ENCODE results near the gene GRIK1. TPM values are rescaled to one million over a fixed set of nuclear protein-coding genes. Genes with fewer than 3 reads are reported as not detected.

The GRIK1 gene
- polyA plus RNA-seq, 1 donor from 2014 or later, result 8.7 TPM

DNA sequence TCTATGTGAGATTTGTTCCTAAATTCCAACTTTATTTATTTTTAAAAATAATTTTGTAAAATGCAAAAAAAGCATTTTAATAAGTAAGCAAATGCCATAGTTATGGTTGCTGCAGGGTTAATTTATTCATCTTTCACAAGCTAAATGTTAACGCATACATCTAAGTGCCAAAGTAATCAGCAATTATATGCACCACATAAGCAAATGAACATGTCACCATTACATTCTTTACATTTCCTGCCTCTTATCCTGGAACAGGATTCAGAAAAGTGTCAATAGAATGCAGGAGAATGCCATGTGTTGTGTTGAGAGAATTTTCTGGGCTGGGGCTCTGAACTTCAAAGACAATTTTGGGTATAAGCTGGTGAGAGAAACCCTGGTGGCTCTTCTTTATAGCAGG lies 136.6 kb downstream of the GRIK1 start:
- no peaks in the 10 kb centered on the region for H3K36me3 ChIP-seq (ENCODE audit: insufficient read depth, low read length)
- H3F3A ChIP-seq (ENCODE audit: insufficient read depth, low read length, poor library complexity, severe bottlenecking), result no peaks in the 10 kb centered on the region
- no peak for TF ChIP-seq EZH2 (IDR thresholded peaks at IDR 0.05; ENCODE audit: borderline replicate concordance, insufficient read depth, low read length, poor library complexity, severe bottlenecking)
- H3K9me3 ChIP-seq (ENCODE audit: low read length), result no peaks in the 10 kb centered on the region
- H4K20me1 ChIP-seq (ENCODE audit: insufficient read depth), result no peaks in the 10 kb centered on the region
- no peaks in the 10 kb centered on the region for H3K79me2 ChIP-seq (replicated peaks; ENCODE audit: insufficient read depth, low read length)
- H3K27me3 ChIP-seq (ENCODE audit: insufficient read depth, low read depth, low read length), result no peaks in the 10 kb centered on the region
- no peaks in the 10 kb centered on the region for H3K9me2 ChIP-seq (ENCODE audit: insufficient read depth, low read length)
- no peak overlapping the region for H3K4me2 ChIP-seq (ENCODE audit: low read length)
- H3K27ac ChIP-seq (ENCODE audit: low read length), result no peak overlapping the region
- H3K9ac ChIP-seq (ENCODE audit: low read length), result no peak overlapping the region
- H3K4me3 ChIP-seq (ENCODE audit: low read length), result no peak overlapping the region
- H2AFZ ChIP-seq (ENCODE audit: low read depth, low read length), result no peak overlapping the region

GRCh38 chr21:29801122-29801521 lies 138.7 kb downstream of the GRIK1 start:
- TF ChIP-seq EZH2 (IDR thresholded peaks at IDR 0.05; ENCODE audit: borderline replicate concordance, insufficient read depth, low read length, poor library complexity, severe bottlenecking), result no peak
- no peak for TF ChIP-seq RAD21 (conservative IDR thresholded peaks at IDR 0.05)
- Histone ChIP-seq H3K36me3 (ENCODE audit: insufficient read depth, low read length) (no peaks in the 10 kb centered on the region), H3K4me2 (ENCODE audit: low read length) (no peak overlapping the region), H2AFZ (ENCODE audit: low read depth, low read length) (no peak overlapping the region), H3K9me3 (ENCODE audit: low read length) (no peaks in the 10 kb centered on the region), H3K4me3 (ENCODE audit: low read length) (no peak overlapping the region), H3K9me2 (ENCODE audit: insufficient read depth, low read length) (no peaks in the 10 kb centered on the region), H3K27ac (ENCODE audit: low read length) (no peak overlapping the region), H3K27me3 (ENCODE audit: insufficient read depth, low read depth, low read length) (no peaks in the 10 kb centered on the region), H3K79me2 (replicated peaks; ENCODE audit: insufficient read depth, low read length) (no peaks in the 10 kb centered on the region), H3F3A (ENCODE audit: insufficient read depth, low read length, poor library complexity, severe bottlenecking) (no peaks in the 10 kb centered on the region), H4K20me1 (ENCODE audit: insufficient read depth) (no peaks in the 10 kb centered on the region), H3K9ac (ENCODE audit: low read length) (no peak overlapping the region)

- Histone ChIP-seq H3K27ac (ENCODE audit: low read length) (no peak overlapping the region), H3K4me3 (ENCODE audit: low read length) (no peak overlapping the region), H2AFZ (ENCODE audit: low read depth, low read length) (no peak overlapping the region), H3F3A (ENCODE audit: insufficient read depth, low read length, poor library complexity, severe bottlenecking) (no peaks in the 10 kb centered on the region), H4K20me1 (ENCODE audit: insufficient read depth) (no peaks in the 10 kb centered on the region), H3K27me3 (ENCODE audit: insufficient read depth, low read depth, low read length) (no peaks in the 10 kb centered on the region), H3K9me3 (ENCODE audit: low read length) (no peaks in the 10 kb centered on the region), H3K79me2 (replicated peaks; ENCODE audit: insufficient read depth, low read length) (no peaks in the 10 kb centered on the region), H3K4me2 (ENCODE audit: low read length) (no peak overlapping the region), H3K9me2 (ENCODE audit: insufficient read depth, low read length) (no peaks in the 10 kb centered on the region), H3K9ac (ENCODE audit: low read length) (no peak overlapping the region), H3K36me3 (ENCODE audit: insufficient read depth, low read length) (no peaks in the 10 kb centered on the region)
- TF ChIP-seq RAD21 (conservative IDR thresholded peaks at IDR 0.05) (no peak), EZH2 (IDR thresholded peaks at IDR 0.05; ENCODE audit: borderline replicate concordance, insufficient read depth, low read length, poor library complexity, severe bottlenecking) (no peak), MXI1 (conservative IDR thresholded peaks at IDR 0.05; ENCODE audit: poor library complexity, severe bottlenecking) (no peak), REST (IDR thresholded peaks at IDR 0.05; ENCODE audit: borderline replicate concordance) (no peak), SMC3 (conservative IDR thresholded peaks at IDR 0.05; ENCODE audit: poor library complexity) (no peak), POLR2AphosphoS5 (IDR thresholded peaks at IDR 0.05) (no peak), EP300 (conservative IDR thresholded peaks at IDR 0.05; ENCODE audit: poor library complexity, severe bottlenecking) (no peak), CTCF (IDR thresholded peaks at IDR 0.05; ENCODE audit: poor library complexity, severe bottlenecking) (no peak), TAF1 (IDR thresholded peaks at IDR 0.05; ENCODE audit: low read depth) (no peak)
Measured at GRCh38 chr21:29800056-29800455, 139.7 kb downstream of the GRIK1 start.
